ENCODE results near the gene SLIT3.

- TF ChIP-seq CTCF (conservative IDR thresholded peaks at IDR 0.05; ENCODE audit: low read depth in 2 of 2) (no peak), ZNF331 (CRISPR knock-in tag; IDR thresholded peaks at IDR 0.05; ENCODE audit: low read depth) (no peak), EZH2phosphoT487 (IDR thresholded peaks at IDR 0.05; ENCODE audit: unreplicated experiment) (no peak), POLR2AphosphoS5 (IDR thresholded peaks at IDR 0.05; ENCODE audit: low read depth) (no peak), REST (IDR thresholded peaks at IDR 0.05; ENCODE audit: unreplicated experiment) (no peak), EZH2 (IDR thresholded peaks at IDR 0.05; ENCODE audit: low read depth, unreplicated experiment) (no peak), ZNF114 (CRISPR knock-in tag; IDR thresholded peaks at IDR 0.05) (no peak), CREB1 (CRISPR knock-in tag; IDR thresholded peaks at IDR 0.05; ENCODE audit: low read depth) (no peak), NANOG (IDR thresholded peaks at IDR 0.05; ENCODE audit: borderline replicate concordance) (no peak), ETS1 (IDR thresholded peaks at IDR 0.05) (no peak), JUNB (IDR thresholded peaks at IDR 0.05; ENCODE audit: unreplicated experiment) (no peak)
These were observed 516.5 kb downstream of the SLIT3 start for GRCh38 chr5:168784454-168784853.

Data from GM23338 (cell line).